Stomach (tissue), 9 donors: ENCODE data around the gene DYTN. TPM values are rescaled to one million over a fixed set of nuclear protein-coding genes. Genes with fewer than 3 reads are reported as not detected.

Experiments
- DNase-seq, 2 donors: peaks; one replicate each; pipeline versions ENCODE4 v3.0.0 to v3.0.0-alpha.2; 2013 to 2019
- H3K27ac ChIP-seq, 5 donors: fragments of 200-600 bp in 4 of 5; sonication (generic) in 4 of 5; one replicate each; pipeline ENCODE4 v1.5.1; 2013 to 2019; ENCODE audit warnings: mild to moderate bottlenecking in 1 of 5, moderate library complexity in 1 of 5
- H3K27me3 ChIP-seq, 3 donors: fragments of 200-600 bp; sonication (generic); one replicate each; pipeline ENCODE4 v1.5.1; 2017 to 2019; ENCODE audit warnings: mixed run types in 1 of 3
- H3K36me3 ChIP-seq, 4 donors: fragments of 200-600 bp; sonication (generic); 1 replicate in 3 of 4; 2 replicates in 1 of 4; pipeline ENCODE4 v1.5.1; 2016 to 2019
- H3K4me1 ChIP-seq, 4 donors: fragments of 200-600 bp; sonication (generic); one replicate each; pipeline ENCODE4 v1.5.1; 2016 to 2019
- H3K4me3 ChIP-seq, 4 donors: fragments of 200-600 bp; sonication (generic) in 3 of 4; one replicate each; pipeline ENCODE4 v1.5.1; 2016 to 2019; ENCODE audit warnings: mild to moderate bottlenecking in 1 of 4
- H3K9me3 ChIP-seq, 4 donors: fragments of 200-600 bp; sonication (generic); one replicate each; pipeline ENCODE4 v1.5.1; 2016 to 2019
- EP300 ChIP-seq: sonication (generic); formaldehyde crosslinking; IDR thresholded peaks from one replicate; pipeline ENCODE4 v1.6.1; 2017; ENCODE audit warnings: antibody characterized with exemption
- POLR2A ChIP-seq, 4 donors: fragments of 450-650 bp; IDR thresholded peaks; one replicate each; pipeline ENCODE4 v1.6.1; 2016; ENCODE audit warnings: antibody characterized with exemption in 4 of 4, control low read depth in 2 of 4, mild to moderate bottlenecking in 1 of 4, moderate library complexity in 1 of 4
- POLR2AphosphoS5 ChIP-seq, 3 donors: sonication (generic); formaldehyde crosslinking; IDR thresholded peaks; one replicate each; pipeline ENCODE4 v1.6.1; 2016; ENCODE audit warnings: antibody characterized with exemption in 3 of 3
- WGBS, 5 donors: extraction: QIAGEN DNeasy Blood & Tissue Kit in 3 of 5; methylation state at CpG; one replicate each; pipeline versions ENCODE4 v1.1.5 to v1.1.7; 2013 to 2018; 5-methylcytosine and 5-hydroxymethylcytosine counted together
- intact Hi-C: fragments of 100-400 bp; cut with DNase I; formaldehyde crosslinking; loops from one replicate; pipeline ENCODE4 v1.15.1; 2023; ENCODE audit warnings: low total_unique reads
- polyA plus RNA-seq, 3 donors: library from polyadenylated mRNA; stranded (reverse); fragments of 200-250 nt; gene quantifications; one replicate each; pipeline ENCODE4 v1.2.3, GENCODE V29; 2013
- total RNA-seq, 5 donors: library from RNA; depleted of rRNA; stranded (reverse); fragments of >200 nt; gene quantifications; one replicate each; pipeline versions ENCODE4 v1.1.0 to v1.2.3, GENCODE V29; 2014 to 2016
- TF ChIP-seq, protein P1 (sequence below), 7 experiments: fragments of 450-650 bp in 4 of 7; fragments of 200-600 bp in 3 of 7; sonication (generic) in 3 of 7; IDR thresholded peaks; one replicate each; pipeline ENCODE4 v1.5.1; 2016 to 2019; ENCODE audit warnings: antibody characterized with exemption in 7 of 7, control low read depth in 2 of 7, mild to moderate bottlenecking in 1 of 7
- donor health status: healthy with polysubstance abuse.
- donor health status: Bipolar disorder and iron deficiency.
- donor health status: healthy.

The DYTN gene
- total and polyA plus RNA-seq, 8 donors = not detected

DNA sequence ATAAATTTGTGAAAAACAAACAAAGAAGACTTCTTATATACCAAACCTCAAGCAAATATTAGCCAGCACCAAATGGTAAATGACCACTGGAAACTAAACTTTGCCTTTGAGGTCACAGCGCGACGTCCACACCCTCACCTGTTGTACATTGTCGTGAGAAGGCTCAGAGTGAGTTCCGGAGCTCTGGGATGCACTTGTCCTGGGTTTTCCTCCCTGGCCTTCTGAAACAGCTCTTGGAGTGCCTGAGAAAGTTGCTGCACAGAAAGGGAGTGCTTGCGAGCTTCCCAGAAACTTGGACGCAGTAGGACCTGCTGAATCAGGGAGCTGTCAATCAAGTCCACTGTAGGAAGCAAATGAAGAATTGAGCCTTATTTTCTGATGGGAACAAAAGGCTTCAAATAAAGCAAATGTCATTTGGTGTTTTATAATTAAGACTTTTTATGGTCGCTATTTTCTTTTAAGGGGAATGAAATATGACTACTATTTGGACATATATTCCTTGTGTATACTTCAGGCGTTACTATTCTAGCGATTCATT is 11.0 kb downstream of the DYTN start:
- Histone ChIP-seq H3K4me3 (no peak overlapping the region), H3K9me3 (no peaks in the 10 kb centered on the region), H3K27ac (no peak overlapping the region), H3K4me1 (no peaks in the 10 kb centered on the region), H3K27me3 (no peaks in the 10 kb centered on the region), H3K36me3 (no peaks in the 10 kb centered on the region)
- no peak for DNase-seq
- WGBS, 5 donors = 54 to 72% (median 59%) methylated on average over 10 of the region's 10 CpGs
- intact Hi-C loops = no loop called here
- TF ChIP-seq EP300 = no peak
- TF ChIP-seq, protein P1, sequence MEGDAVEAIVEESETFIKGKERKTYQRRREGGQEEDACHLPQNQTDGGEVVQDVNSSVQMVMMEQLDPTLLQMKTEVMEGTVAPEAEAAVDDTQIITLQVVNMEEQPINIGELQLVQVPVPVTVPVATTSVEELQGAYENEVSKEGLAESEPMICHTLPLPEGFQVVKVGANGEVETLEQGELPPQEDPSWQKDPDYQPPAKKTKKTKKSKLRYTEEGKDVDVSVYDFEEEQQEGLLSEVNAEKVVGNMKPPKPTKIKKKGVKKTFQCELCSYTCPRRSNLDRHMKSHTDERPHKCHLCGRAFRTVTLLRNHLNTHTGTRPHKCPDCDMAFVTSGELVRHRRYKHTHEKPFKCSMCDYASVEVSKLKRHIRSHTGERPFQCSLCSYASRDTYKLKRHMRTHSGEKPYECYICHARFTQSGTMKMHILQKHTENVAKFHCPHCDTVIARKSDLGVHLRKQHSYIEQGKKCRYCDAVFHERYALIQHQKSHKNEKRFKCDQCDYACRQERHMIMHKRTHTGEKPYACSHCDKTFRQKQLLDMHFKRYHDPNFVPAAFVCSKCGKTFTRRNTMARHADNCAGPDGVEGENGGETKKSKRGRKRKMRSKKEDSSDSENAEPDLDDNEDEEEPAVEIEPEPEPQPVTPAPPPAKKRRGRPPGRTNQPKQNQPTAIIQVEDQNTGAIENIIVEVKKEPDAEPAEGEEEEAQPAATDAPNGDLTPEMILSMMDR (IDR thresholded peaks at IDR 0.05) = no peak
- TF ChIP-seq POLR2AphosphoS5 (IDR thresholded peaks at IDR 0.05) = no peak
- TF ChIP-seq POLR2A (IDR thresholded peaks at IDR 0.05) = no peak

DNA sequence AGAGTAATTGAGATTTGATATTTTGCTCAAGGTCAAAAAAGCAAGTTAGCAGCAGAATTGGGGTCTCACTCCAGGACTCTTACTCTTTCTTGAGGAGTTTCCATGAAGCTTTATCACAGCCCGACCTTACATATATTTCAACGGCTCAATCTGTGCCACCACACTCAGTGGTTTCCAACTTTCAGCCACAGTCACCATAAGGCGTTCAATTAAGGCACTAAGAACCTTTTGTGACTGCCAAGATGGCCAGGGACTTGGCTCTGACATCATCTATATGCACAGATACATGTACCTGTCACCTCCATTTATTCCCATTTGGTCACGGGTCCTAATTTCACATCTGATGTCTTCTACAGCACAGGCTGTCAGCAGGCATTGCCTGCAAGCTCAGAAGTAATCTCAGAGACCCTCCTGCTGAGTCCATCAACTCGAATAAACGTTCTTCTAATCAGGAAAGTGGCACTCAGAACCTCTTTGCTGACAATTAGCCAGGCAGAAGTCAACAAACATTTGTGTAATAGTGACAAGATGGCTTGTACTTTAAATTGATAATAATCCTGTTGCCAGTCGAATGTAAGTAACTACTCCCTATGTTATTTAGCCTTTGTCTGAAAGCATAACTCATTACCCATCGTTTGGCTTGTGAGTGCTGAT is 16.1 kb downstream of the DYTN start:
- no peak overlapping the region for H3K27ac ChIP-seq
- no peaks in the 10 kb centered on the region for H3K36me3 ChIP-seq
- TF ChIP-seq POLR2AphosphoS5 (IDR thresholded peaks at IDR 0.05) (no peak), POLR2A (IDR thresholded peaks at IDR 0.05) (no peak), EP300 (no peak)
- TF ChIP-seq, protein P1 (IDR thresholded peaks at IDR 0.05) = no peak
- H3K9me3 ChIP-seq = no peaks in the 10 kb centered on the region
- no peak for DNase-seq
- peaks cover 0 to 3% (median 0%) of the 10 kb centered on the region in 3 donors for H3K27me3 ChIP-seq
- intact Hi-C loops = no loop called here
- no peaks in the 10 kb centered on the region for H3K4me1 ChIP-seq
- WGBS, 5 donors = 44 to 61% (median 52%) methylated on average over 8 of the region's 8 CpGs
- H3K4me3 ChIP-seq = no peak overlapping the region

DNA sequence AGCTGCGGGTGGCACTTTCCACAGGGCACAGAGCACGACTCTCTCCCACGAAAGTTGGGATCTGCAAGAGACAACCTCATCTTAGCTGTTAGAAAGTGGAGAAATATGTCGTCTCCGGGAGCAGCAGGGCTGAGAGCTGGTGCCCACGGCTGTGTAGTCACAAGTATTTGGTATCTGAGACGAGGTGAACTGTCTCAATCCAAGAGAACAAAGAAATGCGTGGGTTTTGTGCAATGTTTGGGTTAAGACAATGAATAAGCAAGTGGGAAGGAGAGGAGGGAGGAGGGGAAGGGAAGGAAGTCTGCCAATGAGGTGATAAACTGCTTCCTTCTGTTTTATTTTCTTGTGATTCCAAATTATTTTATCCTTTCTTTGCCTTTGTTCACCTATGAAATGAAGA is 18.0 kb downstream of the DYTN start:
- TF ChIP-seq EP300 = no peak
- TF ChIP-seq, protein P1 (IDR thresholded peaks at IDR 0.05) = no peak
- no peak for TF ChIP-seq POLR2A (IDR thresholded peaks at IDR 0.05)
- no peak for TF ChIP-seq POLR2AphosphoS5 (IDR thresholded peaks at IDR 0.05)
- Histone ChIP-seq H3K9me3 (no peaks in the 10 kb centered on the region), H3K4me1 (no peaks in the 10 kb centered on the region), H3K27ac (no peak overlapping the region), H3K27me3 (peaks cover 0 to 3% (median 0%) of the 10 kb centered on the region in 3 donors), H3K4me3 (no peak overlapping the region), H3K36me3 (no peaks in the 10 kb centered on the region)
- 38 to 47% (median 45%) methylated on average over 8 of the region's 8 CpGs for WGBS, 5 donors
- no peak for DNase-seq
- intact Hi-C loops = no loop called here

DNA sequence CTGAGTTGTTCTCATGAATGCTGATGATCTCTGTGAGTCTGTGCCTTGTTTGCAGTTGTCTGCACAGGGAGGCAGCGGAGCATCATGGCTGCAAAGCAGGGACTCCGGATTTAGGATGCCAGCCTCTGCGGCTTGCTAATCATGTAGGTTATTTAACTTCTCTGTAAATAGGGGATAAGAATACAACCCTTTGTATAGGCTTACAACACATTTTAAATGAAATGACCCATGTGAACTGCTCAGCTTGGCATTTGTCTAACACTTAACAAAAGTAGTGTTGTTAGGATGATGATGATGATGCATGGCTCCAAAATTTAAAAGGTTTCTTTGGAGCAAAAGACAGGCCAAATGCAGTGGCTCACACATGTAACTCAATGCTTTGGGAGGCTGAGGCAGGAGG is 19.4 kb downstream of the DYTN start:
- Histone ChIP-seq H3K36me3 (no peaks in the 10 kb centered on the region), H3K27me3 (peaks cover 0 to 3% (median 0%) of the 10 kb centered on the region in 3 donors), H3K27ac (no peak overlapping the region), H3K4me3 (no peak overlapping the region), H3K9me3 (no peaks in the 10 kb centered on the region), H3K4me1 (no peaks in the 10 kb centered on the region)
- WGBS, 5 donors = 66 to 92% (median 75%) methylated on average over 3 of the region's 3 CpGs
- no peak for DNase-seq
- intact Hi-C loops = loop anchor here (10.0 kb wide), 1 partner anchor 1376 kb away; no protein-coding TSS in a partner anchor
- no peak for TF ChIP-seq POLR2A (IDR thresholded peaks at IDR 0.05)
- TF ChIP-seq EP300 = no peak
- TF ChIP-seq, protein P1 (IDR thresholded peaks at IDR 0.05) = no peak
- TF ChIP-seq POLR2AphosphoS5 (IDR thresholded peaks at IDR 0.05) = no peak
